B cell (primary cell): Measurements from ENCODE around the gene BTNL2. TPM values are rescaled to one million over a fixed set of nuclear protein-coding genes. Genes with fewer than 3 reads are reported as not detected.

ENCODE experiments used
- ATAC-seq: fragments of 200-7000 bp; cut with Tn5 transposase; one replicate; pipeline ENCODE4 v1.10.0; 2021; ENCODE audit warnings: low read depth, mild to moderate bottlenecking, moderate number of reproducible peaks, moderate library complexity
- CTCF ChIA-PET: fragments of 350-600 bp; sonication (Branson Sonifier 250); formaldehyde crosslinking; loops from one replicate; lab custom pipeline; 2021; ENCODE audit warnings: antibody characterized with exemption, inconsistent platforms; lab: Charles Lee
- POLR2A ChIA-PET: fragments of 350-600 bp; sonication (Branson Sonifier 250); formaldehyde crosslinking; loops from one replicate; lab custom pipeline; 2021; ENCODE audit warnings: antibody characterized with exemption; lab: Charles Lee
- DNase-seq: peaks from one replicate; pipeline ENCODE4 v3.0.0; 2013
- H2AFZ ChIP-seq: 2 replicates; pipeline ENCODE4 v1.6.1; 2012; ENCODE audit warnings: mild to moderate bottlenecking, low read depth, low read length; ENCODE audit not compliant: insufficient read depth, poor library complexity, severe bottlenecking
- H3K27ac ChIP-seq, 2 donors: 1 replicate in 1 of 2; 2 replicates in 1 of 2; pipeline ENCODE4 v1.5.1; 2012 to 2013; ENCODE audit warnings: low read length in 2 of 2, mild to moderate bottlenecking in 2 of 2, moderate library complexity in 1 of 2
- H3K27me3 ChIP-seq, 4 experiments: fragments of 200-600 bp in 1 of 4; sonication (generic) in 1 of 4; replicated peaks in 1 of 4; 1 replicate in 2 of 4; 2 replicates in 2 of 4; pipeline versions ENCODE4 v1.6.1 to v1.7.0; 2013 to 2016; ENCODE audit warnings: low read length in 3 of 4, mild to moderate bottlenecking in 2 of 4, mixed read lengths in 1 of 4, moderate library complexity in 1 of 4; ENCODE audit not compliant: insufficient read depth in 4 of 4, control insufficient read depth in 3 of 4; ENCODE audit errors: control extremely low read depth in 1 of 4
- H3K36me3 ChIP-seq, 2 experiments: replicated peaks in 1 of 2; 1 replicate in 1 of 2; 2 replicates in 1 of 2; pipeline versions ENCODE4 v1.6.1 to v1.7.1; 2013; ENCODE audit warnings: low read length in 1 of 2; ENCODE audit not compliant: insufficient read depth in 2 of 2, control insufficient read depth in 1 of 2; ENCODE audit errors: control extremely low read depth in 1 of 2, extremely low read depth in 1 of 2
- H3K4me1 ChIP-seq, 2 donors: fragments of 200-600 bp in 1 of 2; sonication (generic) in 1 of 2; 1 replicate in 1 of 2; 2 replicates in 1 of 2; pipeline versions ENCODE4 v1.5.1 to v1.6.1; 2013 to 2017; ENCODE audit warnings: low read length in 2 of 2; ENCODE audit not compliant: control insufficient read depth in 2 of 2, insufficient read depth in 2 of 2
- H3K4me2 ChIP-seq: replicated peaks from 2 replicates; pipeline ENCODE3; 2012; ENCODE audit warnings: mild to moderate bottlenecking, low read depth, low read length; ENCODE audit not compliant: poor library complexity, severe bottlenecking
- H3K4me3 ChIP-seq, 5 experiments: fragments of 200-600 bp in 1 of 5; sonication (generic) in 1 of 5; 1 replicate in 3 of 5; 2 replicates in 2 of 5; pipeline versions ENCODE4 v1.5.1 to v1.7.0; 2011 to 2016; ENCODE audit warnings: low read length in 4 of 5, mild to moderate bottlenecking in 4 of 5, low read depth in 2 of 5, control low read depth in 1 of 5, moderate library complexity in 1 of 5; ENCODE audit not compliant: insufficient read depth in 1 of 5; ENCODE audit errors: control extremely low read depth in 1 of 5, extremely low read depth in 1 of 5
- H3K79me2 ChIP-seq: fragments of 200-600 bp; sonication (generic); one replicate; pipeline ENCODE4 v1.6.0; 2016; ENCODE audit warnings: low read length; ENCODE audit not compliant: control insufficient read depth, insufficient read depth
- H3K9ac ChIP-seq: fragments of 200-600 bp; sonication (generic); 2 replicates; pipeline ENCODE4 v1.6.1; 2017; ENCODE audit warnings: mild to moderate bottlenecking, low read length, moderate library complexity
- H3K9me3 ChIP-seq, 3 donors: one replicate each; pipeline versions ENCODE4 v1.6.1 to v1.7.1; 2013; ENCODE audit warnings: low read length in 2 of 3; ENCODE audit not compliant: control insufficient read depth in 2 of 3, insufficient read depth in 1 of 3; ENCODE audit errors: control extremely low read depth in 1 of 3
- H4K20me1 ChIP-seq: 2 replicates; pipeline ENCODE4 v1.6.0; 2012; ENCODE audit warnings: mild to moderate bottlenecking, low read length; ENCODE audit not compliant: insufficient read depth, control insufficient read depth, poor library complexity, severe bottlenecking
- H3K27ac Mint-ChIP-seq: one replicate; pipeline ENCODE4 v1.8.0; 2021; ENCODE audit warnings: mixed read lengths
- H3K27me3 Mint-ChIP-seq: one replicate; pipeline ENCODE4 v1.8.0; 2021; ENCODE audit warnings: mixed read lengths
- H3K4me1 Mint-ChIP-seq: one replicate; pipeline ENCODE4 v1.8.0; 2021; ENCODE audit warnings: mixed read lengths
- H3K4me3 Mint-ChIP-seq: one replicate; pipeline ENCODE4 v1.8.0; 2021; ENCODE audit warnings: mixed read lengths
- H3K9me3 Mint-ChIP-seq: one replicate; pipeline ENCODE4 v1.8.0; 2022; ENCODE audit warnings: mixed read lengths; ENCODE audit not compliant: insufficient read depth
- EZH2 ChIP-seq: IDR thresholded peaks from 2 replicates; pipeline ENCODE4 v1.6.1; 2012; ENCODE audit warnings: borderline replicate concordance, low read depth, mild to moderate bottlenecking, moderate library complexity, low read length; ENCODE audit not compliant: insufficient read depth, poor library complexity, severe bottlenecking
- WGBS: methylation state at CpG from one replicate; pipeline ENCODE4 v1.1.5; 2013; ENCODE audit warnings: missing lambda C conversion rate; ENCODE audit not compliant: insufficient coverage; 5-methylcytosine and 5-hydroxymethylcytosine counted together
- intact Hi-C: fragments of 100-400 bp; cut with micrococcal nuclease; formaldehyde crosslinking; loops from one replicate; pipeline ENCODE4 v1.10.0; 2022
- polyA plus RNA-seq: library from polyadenylated mRNA; depleted of rRNA; stranded (reverse); fragments of >200 nt; gene quantifications from 2 replicates; pipeline ENCODE4 v1.2.3, GENCODE V29; 2012
- total RNA-seq, 2 donors: library from RNA; stranded (reverse); fragments of 120-200 nt in 1 of 2; gene quantifications; 1 replicate in 1 of 2; 2 replicates in 1 of 2; pipeline versions ENCODE4 v1.2.3 to v1.2.4, GENCODE V29; 2013 to 2022
- TF ChIP-seq, protein P1 (sequence below): fragments of 200-600 bp; IDR thresholded peaks from one replicate; pipeline ENCODE4 v1.8.0; 2022; ENCODE audit warnings: antibody characterized with exemption, mild to moderate bottlenecking

The BTNL2 gene
- total and polyA plus RNA-seq, 2 donors (not counting 1 experiment from before 2014, with no cell fraction given), result not detected

DNA sequence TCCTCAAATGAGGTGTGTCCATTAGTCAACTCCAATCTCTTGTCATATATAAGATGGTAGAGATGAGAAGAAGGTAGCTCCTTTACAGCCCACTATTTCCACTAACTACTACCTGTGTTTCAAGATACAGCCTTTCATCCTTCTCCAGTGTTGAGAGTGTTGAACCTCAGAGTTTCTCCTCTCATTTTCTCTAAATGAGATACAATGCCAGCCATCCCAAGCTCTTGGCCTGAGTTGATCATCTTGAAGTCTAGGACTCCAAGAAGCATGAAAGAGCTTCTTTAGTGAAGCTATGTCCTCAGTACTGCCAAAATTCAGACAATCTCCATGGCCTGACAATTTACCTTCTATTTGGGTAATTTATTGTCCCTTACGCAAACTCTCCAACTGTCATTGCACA is 32.2 kb upstream of the BTNL2 start:
- Mint-ChIP-seq H3K27ac (peak overlapping the region; percentile 99), H3K27me3 (no peaks in the 10 kb centered on the region), H3K4me1 (peaks cover 77% of the 10 kb centered on the region), H3K9me3 (peaks cover 4% of the 10 kb centered on the region), H3K4me3 (peak overlapping the region; percentile 98)
- H3K4me2 ChIP-seq, result peak overlapping the region; percentile 85
- H3K9ac ChIP-seq, result peak overlapping the region; percentile 100
- peaks cover 15 to 38% of the 10 kb centered on the region in 2 experiments for H3K36me3 ChIP-seq
- peaks cover 36% of the 10 kb centered on the region for H4K20me1 ChIP-seq
- peak overlapping the region; percentile 50 to 100 (median 99) for H3K4me3 ChIP-seq
- peaks cover 65 to 66% of the 10 kb centered on the region in 2 donors for H3K4me1 ChIP-seq
- TF ChIP-seq, protein P1, sequence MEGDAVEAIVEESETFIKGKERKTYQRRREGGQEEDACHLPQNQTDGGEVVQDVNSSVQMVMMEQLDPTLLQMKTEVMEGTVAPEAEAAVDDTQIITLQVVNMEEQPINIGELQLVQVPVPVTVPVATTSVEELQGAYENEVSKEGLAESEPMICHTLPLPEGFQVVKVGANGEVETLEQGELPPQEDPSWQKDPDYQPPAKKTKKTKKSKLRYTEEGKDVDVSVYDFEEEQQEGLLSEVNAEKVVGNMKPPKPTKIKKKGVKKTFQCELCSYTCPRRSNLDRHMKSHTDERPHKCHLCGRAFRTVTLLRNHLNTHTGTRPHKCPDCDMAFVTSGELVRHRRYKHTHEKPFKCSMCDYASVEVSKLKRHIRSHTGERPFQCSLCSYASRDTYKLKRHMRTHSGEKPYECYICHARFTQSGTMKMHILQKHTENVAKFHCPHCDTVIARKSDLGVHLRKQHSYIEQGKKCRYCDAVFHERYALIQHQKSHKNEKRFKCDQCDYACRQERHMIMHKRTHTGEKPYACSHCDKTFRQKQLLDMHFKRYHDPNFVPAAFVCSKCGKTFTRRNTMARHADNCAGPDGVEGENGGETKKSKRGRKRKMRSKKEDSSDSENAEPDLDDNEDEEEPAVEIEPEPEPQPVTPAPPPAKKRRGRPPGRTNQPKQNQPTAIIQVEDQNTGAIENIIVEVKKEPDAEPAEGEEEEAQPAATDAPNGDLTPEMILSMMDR, result no peak
- TF ChIP-seq EZH2, result no peak
- ATAC-seq (peak; percentile 0), DNase-seq (no peak)
- H3K79me2 ChIP-seq, result peaks cover 84% of the 10 kb centered on the region
- WGBS, result no CpG with 5 or more reads among the region's 1 CpG
- no peak overlapping the region for H2AFZ ChIP-seq
- POLR2A ChIA-PET, result interaction anchor here (0.6 to 1.8 kb wide), 27 partner anchors 11 to 1722 kb away, joined by 3 to 12 read pairs (median 5); partner anchors contain the start of genes HLA-DQA1, HLA-DQB1, HLA-DRB5 and PSMB8
- H3K27ac ChIP-seq, result peak overlapping the region; percentile 99 to 100
- CTCF ChIA-PET, result interaction anchor here (0.6 to 1.4 kb wide), 13 partner anchors 18 to 429 kb away, joined by 3 to 7 read pairs (median 3); partner anchors contain the start of genes HLA-DQA1, HLA-DQB1 and TAP2
- H3K9me3 ChIP-seq, result peaks cover 0 to 6% (median 0%) of the 10 kb centered on the region in 3 donors
- H3K27me3 ChIP-seq, result no peaks in the 10 kb centered on the region
- intact Hi-C loops, result loop anchor here (1.0 to 10.0 kb wide), 2 partner anchors 184 to 226 kb away; partner anchors contain the start of gene HLA-DQB1
